DMS114 treated with DMSO at 0.1 percent for 48 hours (cell line): ENCODE data around the gene S100A3.

ENCODE experiments used
- DNase-seq: peaks from one replicate; lab custom pipeline; 2025; ENCODE audit not compliant: unreplicated experiment; lab: John Stamatoyannopoulos, UW

S100A3 gene

DNA sequence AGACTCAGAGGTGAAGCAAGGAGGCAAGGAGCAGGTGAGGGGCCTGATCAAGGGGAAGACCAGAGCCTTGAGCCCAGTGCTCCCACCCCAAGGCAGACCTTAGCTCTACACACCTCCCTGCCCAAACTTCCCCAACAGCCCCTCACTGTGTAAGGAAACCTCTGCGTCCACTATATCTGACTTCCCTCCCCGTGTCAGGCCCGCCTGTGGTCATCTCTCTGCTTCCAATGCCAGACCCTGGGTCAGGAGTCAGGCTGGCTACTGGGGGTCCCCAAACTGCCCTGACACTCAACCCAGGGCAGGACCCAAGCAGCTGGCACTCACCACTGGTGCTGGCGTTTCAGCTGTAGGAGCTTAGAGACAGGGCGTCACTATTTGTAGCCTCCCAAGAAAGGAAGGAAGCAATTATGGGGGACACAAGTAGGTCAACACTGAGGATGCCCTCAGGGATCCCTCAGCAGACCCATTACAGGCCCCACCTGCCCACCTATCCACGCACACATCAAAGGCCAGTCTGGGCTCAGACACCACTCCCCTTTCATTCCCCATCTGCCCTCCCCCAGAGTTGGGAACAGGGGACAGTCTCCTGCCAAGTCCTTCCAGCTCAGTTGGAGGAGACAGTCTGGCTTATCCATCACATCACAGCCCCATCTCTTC, 811 bp upstream of the S100A3 start:
- DNase-seq, result no peak

- DNase-seq, result no peak
These were observed 1.2 kb downstream of the S100A3 start for GRCh38 chr1:153547560-153548551.

- no peak for DNase-seq
These were observed 2.1 kb downstream of the S100A3 start for GRCh38 chr1:153546796-153547559.

- DNase-seq, result no peak
These were observed 2.7 kb downstream of the S100A3 start for GRCh38 chr1:153546371-153546770.

DNA sequence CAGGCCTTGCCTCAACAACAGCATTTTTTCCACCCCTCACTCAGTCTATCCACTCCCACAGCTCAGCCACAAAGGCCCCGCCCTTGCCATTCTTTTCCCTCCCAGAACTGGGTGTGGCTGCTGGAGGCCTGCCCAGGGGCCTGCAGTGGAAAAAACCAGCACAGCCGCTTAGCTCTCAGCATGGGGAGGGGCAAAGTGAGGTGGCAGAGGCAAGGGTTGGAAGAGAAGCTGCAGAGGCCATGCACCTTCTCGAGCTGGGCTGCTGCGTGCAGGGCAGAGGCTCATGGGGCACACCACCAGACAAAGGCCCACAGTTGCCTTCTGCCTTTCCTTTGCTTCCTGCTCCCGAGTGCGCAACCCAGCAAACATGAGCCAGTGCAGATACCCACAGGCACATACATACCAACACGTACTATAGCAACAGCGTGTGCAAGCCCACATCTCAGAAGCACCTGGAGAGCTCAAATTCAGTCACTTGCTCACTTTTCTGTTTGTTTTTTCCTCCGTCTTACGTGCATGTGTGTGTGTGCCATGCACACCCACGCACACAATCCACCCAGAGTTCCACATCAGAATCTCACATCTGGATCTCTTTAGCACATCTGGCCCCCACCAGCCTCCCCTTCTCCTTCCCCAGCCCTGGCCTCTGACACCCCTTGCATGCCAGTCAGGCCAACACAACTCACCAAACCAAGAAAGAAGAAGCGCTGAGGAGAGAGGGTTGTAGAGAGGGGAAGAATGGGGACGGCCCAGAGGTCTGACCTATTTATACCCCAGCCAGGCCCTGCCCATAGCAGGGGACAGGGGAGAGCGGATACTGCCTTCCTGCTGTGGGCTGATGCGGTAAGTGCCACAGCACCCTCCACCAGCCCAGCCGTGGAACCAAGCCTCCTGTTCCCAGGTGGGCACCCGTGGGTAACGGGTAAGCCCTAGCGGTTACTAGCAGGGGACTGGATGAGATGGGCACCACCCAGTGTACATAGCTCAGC, 3.7 kb downstream of the S100A3 start, which contains the start of gene S100A4:
Gene S100A4, minus strand, starts transcription at position 740 of the 989 bp plus-strand sequence. CDS start 1,012 bp downstream, outside the sequence.
- DNase-seq, result no peak

DNA sequence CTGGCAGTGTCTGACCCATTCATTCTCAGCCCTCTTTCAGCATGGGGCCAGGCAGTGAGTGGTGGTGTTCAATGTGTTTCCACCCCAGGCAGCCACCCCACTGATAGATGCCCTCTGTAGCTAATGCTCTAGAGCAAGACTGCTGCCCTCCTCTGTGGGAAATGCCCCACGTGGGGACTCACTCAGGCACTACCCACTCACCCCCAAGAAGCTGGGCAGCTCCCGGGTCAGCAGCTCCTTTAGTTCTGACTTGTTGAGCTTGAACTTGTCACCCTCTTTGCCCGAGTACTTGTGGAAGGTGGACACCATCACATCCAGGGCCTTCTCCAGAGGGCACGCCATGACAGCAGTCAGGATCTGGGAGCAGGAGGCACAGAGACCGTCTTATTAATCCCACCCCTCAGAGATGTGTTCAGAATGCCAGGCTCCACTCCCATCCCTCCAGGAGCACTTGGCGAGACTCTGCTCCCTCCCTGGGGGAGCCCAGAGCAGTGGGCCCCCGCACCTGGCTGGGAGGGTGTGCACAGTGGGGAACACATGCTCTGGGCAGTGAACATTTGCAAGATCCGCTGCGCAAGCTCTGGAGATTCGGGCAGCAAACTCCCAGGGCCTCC, 4.5 kb downstream of the S100A3 start:
- no peak for DNase-seq

DNA sequence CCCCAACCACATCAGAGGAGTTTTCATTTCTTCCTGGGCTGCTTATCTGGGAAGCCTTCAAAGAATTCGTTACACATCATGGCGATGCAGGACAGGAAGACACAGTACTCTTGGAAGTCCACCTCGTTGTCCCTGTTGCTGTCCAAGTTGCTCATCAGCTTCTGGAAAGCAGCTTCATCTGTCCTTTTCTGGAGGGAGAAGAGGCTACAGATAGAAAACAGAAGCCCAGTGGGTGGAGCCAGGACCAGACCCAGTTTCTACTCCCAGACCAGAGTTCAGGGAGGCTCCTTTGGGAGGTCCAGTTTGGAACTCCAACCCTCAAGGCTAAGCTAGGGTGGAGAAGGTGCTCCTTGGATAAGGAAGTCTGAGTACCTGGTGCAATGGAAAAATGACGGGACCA, 5.3 kb downstream of the S100A3 start:
- DNase-seq, result no peak

DNA sequence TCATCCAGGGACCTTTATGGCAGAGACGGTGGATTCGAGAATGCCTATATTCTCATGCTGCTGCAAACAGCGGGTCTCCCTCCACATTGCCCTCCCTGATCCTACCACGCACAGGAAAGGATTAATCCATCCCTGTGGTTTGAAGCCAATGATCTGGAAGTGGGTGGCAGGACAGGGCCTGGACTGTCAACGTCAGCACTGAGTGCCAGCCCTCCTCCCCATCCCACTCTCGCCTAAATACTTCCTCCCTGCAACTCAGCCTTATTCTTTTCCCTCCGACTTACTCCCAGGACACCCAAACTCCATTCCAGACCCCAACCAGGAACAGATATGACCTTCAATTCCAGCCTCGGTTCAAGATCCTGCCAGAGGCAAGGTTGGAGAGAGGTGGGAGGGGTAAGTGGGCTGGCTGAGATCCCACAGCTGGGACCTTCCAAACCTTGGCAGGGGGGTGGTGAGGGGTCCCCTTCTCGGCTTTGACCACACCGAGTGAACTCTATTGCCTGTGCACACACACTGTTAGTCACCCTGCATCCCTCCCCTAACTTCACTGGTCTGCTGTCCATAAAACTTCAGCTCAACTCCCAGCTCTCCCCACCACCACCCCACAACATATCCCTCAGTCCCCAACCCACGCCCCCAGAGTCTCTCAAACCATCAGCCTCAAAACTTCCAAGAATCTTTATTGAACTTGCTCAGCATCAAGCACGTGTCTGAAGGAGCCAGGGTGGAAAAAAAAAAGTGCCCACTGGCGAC, 5.9 kb downstream of the S100A3 start:
- DNase-seq, result no peak

DNA sequence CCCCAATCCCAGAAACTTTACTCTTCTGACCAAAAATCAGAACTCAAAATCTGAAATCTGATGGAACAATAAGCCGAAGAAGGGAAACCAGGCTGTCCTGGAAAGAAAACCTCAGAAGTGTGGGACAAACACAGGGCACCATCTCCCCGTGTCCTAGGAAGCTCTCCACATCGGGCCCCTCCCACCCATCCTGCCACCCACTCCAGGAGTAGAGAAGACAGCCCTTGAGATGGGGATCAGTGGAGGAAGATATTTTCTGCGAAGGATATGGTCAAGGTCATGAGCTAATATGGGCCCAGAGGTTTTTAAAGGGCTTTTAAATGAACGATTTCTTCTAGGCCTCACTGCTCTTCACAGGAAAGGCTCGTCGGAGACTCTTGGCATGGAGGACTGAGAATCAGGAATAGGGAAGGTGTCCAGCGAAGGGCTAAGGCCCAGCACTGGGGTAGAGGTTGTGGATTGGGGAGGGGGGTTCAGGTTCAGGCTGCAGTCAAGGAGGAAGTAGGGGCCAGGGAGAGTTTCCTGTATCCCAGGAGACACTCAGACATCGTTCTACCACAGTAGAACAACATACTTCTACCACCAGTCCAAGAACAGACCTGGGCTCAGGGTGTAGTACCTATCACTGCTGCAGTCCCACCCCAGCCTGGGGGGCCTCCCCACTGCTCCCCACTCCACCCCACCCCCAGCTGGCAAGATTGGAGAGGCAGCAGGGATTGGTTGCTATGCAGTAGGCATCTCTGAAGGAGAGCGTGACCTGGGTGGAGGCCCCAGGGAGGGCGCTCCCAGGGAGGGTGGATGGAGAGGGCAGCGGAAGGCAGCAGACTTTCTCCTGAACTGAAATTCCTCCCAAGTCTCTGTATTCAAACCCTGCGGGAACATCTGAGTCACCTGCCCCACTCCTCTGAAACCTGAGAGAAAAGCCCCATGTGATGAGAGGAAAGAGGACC, 7.1 kb downstream of the S100A3 start:
- DNase-seq, result no peak

DNA sequence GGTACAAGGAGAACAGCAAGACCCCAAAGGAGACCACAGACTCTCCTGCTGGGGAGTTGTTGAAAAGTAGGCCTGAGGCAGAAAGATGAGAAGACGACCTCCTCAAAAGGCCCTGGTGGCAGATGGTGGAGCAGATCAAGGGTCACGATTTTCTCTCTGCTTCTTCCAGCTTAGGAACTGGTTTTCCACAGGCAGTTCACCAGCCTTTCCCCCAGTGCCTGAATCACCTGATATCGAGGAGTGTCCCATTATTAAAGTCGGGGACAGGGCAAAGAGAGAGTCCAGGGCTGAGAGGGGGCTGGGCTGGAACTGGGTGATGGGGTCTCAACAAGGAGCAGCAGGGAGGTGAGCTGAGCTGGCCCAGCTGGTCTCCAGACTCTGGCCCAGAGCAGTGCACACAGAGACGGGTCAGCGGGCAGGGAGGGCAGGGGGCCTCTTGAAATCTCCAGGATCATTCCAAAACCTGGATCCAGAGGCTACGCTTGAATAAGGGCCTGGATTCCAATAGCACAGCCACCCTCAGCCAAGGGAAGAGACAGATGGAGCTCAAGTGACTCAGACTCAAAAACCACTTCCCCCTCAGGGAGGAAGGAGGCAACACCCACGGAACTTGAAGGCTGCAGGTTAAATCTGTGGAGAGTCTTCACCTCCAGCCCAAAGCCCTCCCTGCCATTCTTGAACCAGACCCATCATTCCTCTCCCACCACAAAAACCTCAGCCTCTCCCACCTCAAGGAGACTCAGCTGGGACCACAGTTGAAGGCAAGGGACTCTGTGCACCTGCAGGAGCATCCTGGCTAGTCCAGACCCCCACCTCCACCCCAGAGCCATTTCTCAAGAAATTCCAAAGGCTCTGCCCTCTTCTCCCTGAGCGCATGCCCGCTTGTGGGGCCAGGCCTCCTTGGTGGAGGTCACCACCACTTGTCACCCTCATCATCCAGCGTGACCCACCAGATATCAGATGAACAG, 8.4 kb downstream of the S100A3 start, which contains the start of gene S100A5:
Gene S100A5, minus strand, starts transcription at position 541 of the 968 bp plus-strand sequence. CDS start 743 bp downstream, outside the sequence.
- no peak for DNase-seq

DNA sequence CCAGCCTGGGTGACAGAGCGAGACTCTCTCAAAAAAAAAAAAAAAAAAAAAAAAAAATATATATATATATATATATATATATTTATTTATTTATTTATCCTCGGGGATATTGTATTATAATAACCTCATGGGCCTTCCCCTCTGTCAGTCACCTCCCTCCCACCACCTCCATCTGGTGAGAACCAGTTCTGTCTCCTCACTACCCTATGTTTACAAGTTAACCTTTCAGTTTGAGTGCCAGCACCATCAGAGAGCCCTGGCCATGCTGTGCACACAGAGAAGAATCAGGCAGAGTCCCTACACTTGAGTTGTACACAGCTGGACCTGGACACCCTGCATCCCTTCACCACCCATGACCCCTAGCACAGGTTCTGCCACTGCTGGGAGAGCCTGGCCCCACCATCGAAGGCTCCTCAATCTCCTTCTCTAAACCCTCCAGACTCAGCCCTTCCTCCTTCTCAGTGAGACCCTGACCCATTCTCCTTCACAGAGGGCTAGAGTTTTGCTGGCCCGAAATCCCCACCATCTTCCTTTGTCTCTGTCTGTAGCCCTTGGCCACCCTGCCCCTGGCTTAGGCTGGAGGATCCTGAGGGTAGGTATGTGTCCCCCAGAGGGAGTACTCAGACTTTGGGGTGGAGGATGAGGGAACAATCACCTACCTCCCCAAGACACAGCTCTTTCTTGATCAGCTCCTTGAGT, 9.5 kb downstream of the S100A3 start:
- DNase-seq, result no peak

DNA sequence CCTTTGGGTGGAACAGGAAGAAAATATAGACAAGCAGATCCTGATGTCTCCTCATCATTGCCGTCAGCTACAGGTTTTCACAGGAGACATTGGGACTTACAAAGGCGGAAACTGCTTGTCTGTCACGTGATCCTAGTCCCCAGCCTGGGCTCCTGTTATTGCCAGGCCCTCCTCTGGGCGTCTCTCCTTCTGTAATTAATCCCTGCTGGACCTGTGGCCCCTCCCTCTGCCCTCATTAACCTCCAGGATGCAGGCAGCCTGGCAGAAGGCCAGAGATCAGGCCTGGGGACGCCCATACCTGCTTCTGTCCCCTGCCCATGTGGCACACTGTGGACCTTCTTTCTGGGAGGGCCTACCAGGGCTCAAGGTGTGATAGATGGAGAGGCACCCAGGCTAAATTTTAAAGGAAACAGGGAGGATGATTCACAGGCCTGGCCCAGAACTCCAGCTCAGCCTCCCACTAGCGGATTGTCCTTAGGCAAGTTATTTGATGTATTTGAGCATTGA, 10.7 kb downstream of the S100A3 start:
- DNase-seq, result no peak

DNA sequence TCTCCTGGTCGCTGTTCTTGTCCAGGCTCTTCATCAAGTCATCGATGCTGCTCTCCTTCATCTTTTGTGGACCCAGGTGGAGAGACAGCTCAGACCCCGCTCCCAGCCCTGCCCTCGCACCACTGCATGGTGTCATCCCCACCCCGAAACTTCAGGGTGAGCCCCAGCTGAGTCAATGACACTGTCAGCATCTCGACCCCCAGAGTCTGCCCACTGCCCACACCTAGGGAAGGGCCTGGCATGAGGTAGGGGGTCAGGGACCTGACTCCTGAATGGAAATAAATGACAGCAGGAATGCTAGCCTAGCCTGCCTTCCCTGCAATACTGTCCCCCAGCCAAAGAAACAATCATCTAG, 11.7 kb downstream of the S100A3 start:
- DNase-seq, result no peak

DNA sequence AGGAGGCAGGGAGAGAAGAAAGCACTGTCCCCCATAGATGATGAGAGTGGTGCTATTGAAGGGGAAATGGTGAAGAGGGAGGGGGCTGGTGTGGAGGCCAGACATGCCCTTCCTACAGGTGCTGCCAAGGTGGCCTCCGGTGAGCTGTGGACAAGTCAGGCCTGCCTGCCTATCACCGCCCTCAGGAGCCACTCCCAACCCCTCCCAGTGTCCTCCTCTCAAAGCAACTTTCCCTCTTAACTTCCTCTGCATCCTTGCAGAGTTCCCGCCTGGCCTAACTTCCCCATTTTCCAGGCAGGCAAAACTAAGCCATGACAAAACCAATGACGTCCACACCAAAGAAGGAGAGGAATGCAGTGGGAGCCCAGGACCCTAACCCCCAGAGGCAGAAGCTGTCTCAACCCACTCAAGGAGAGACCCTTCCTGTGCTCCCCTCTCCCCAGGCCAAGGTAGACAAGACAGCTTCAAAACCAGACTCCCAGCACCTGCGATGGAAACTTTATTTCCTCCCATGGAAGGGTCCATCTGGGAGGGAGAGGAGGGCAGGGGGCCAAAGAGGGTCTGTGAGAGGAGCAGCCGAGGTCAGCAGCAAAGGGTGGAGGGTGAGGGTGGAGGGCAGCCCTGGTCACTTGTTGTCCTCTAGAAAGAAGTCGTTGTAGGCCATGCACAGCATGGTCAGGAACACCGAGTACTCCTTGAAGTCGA, 12.2 kb downstream of the S100A3 start:
- no peak for DNase-seq

DNA sequence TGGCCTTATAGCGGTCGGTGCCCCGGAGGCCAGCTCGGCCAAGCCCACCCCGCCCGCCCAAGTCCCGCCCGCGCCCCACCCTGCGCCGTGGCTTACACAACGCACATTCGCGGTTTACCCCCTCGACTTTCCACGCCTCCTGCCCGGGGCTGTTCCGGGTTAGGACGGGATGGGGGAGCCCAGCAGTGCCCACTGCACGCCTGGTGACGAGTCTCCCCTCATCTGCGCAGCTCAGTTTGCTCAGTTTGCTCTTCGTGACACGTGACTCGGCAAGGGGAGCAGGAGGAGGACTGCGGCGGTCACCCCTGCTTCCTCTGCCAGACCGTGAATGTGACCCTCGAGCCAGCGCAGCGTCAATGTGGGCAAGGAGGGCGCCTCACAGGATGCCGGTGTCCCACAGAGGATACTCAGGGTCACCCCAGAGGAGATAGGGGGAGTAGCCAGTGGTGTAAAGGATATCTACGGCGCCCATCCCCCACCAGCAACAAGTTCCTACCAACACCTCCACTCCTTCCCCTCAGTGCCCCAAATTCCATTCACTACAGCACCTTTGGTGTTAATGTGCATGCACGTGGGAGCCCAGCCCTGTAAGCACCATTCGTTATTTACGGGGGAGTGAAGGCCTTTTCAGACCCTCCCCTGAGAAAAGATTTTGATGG, 12.9 kb downstream of the S100A3 start:
- peak; percentile 32 for DNase-seq
